ENCODE results near the gene KRT74.

GRCh38 chr12:52570511-52570910, 3.1 kb downstream of the KRT74 start:
- TF ChIP-seq EZH2 (IDR thresholded peaks at IDR 0.05): no peak
- no peak for TF ChIP-seq FOXP2 (optimal IDR thresholded peaks at IDR 0.05; ENCODE audit: control extremely low read depth, extremely low read length, insufficient read depth)

Data from SK-N-MC (cell line).